Renal cortex interstitium (tissue), 11 donors: ENCODE results near the gene KCND3. TPM values are rescaled to one million over a fixed set of nuclear protein-coding genes. Genes with fewer than 3 reads are reported as not detected.
"Not testable (repeated sequence)": the region's sequence is repeated elsewhere in the genome, so short reads cannot be mapped to it uniquely, and the experiment has no call there.

Source experiments
- DNase-seq, 11 donors: peaks; one replicate each; pipeline ENCODE4 v3.0.0-alpha.2; 2013; ENCODE audit warnings: low read depth in 9 of 11, low spot score in 4 of 11; ENCODE audit errors: extremely low read depth in 1 of 11
- polyA plus RNA-seq, 3 donors: library from polyadenylated mRNA; unstranded; fragments of 120-200 nt; gene quantifications; one replicate each; pipeline ENCODE4 v1.2.1, GENCODE V29; 2013; ENCODE audit not compliant: insufficient read length in 3 of 3

KCND3 gene
- polyA plus RNA-seq, 3 donors = 1.2 to 1.7 (median 1.5) TPM

- no peak for DNase-seq
Measured at GRCh38 chr1:111803951-111804350, 185.5 kb downstream of the KCND3 start.

- DNase-seq = no peak
Measured at GRCh38 chr1:111802984-111803383, 186.5 kb downstream of the KCND3 start.

GRCh38 chr1:111802110-111802509 is 187.4 kb downstream of the KCND3 start:
- no peak for DNase-seq

- DNase-seq = no peak
Measured at GRCh38 chr1:111801071-111801850, 188.2 kb downstream of the KCND3 start.

GRCh38 chr1:111799722-111800121 is 189.7 kb downstream of the KCND3 start:
- DNase-seq = not testable (repeated sequence)

- DNase-seq = no peak
Measured at GRCh38 chr1:111798580-111798979, 190.9 kb downstream of the KCND3 start.

- no peak for DNase-seq
Measured at GRCh38 chr1:111795401-111795800, 194.1 kb downstream of the KCND3 start.

GRCh38 chr1:111793923-111794322 is 195.5 kb downstream of the KCND3 start:
- no peak for DNase-seq

- DNase-seq = no peak
Measured at GRCh38 chr1:111792249-111792648, 197.2 kb downstream of the KCND3 start.

GRCh38 chr1:111791776-111792175 is 197.7 kb downstream of the KCND3 start:
- no peak for DNase-seq

GRCh38 chr1:111789666-111790316 is 199.7 kb downstream of the KCND3 start:
- DNase-seq = no peak

- no peak for DNase-seq
Measured at GRCh38 chr1:111789142-111789541, 200.3 kb downstream of the KCND3 start.

GRCh38 chr1:111786669-111787207 is 202.7 kb downstream of the KCND3 start:
- no peak for DNase-seq

- no peak for DNase-seq
Measured at GRCh38 chr1:111784273-111784901, 205.1 kb downstream of the KCND3 start.

GRCh38 chr1:111779546-111779945 is 209.9 kb downstream of the KCND3 start:
- no peak for DNase-seq

GRCh38 chr1:111778541-111779051 is 210.9 kb downstream of the KCND3 start:
- DNase-seq = no peak

- no peak for DNase-seq
Measured at GRCh38 chr1:111778066-111778465, 211.4 kb downstream of the KCND3 start.

GRCh38 chr1:111777301-111777700 is 212.2 kb downstream of the KCND3 start:
- DNase-seq = no peak

GRCh38 chr1:111776861-111777260 is 212.6 kb downstream of the KCND3 start:
- DNase-seq = no peak

GRCh38 chr1:111776391-111776790 is 213.1 kb downstream of the KCND3 start:
- no peak for DNase-seq
